ENCODE measurements around the gene SFI1.
"Not testable (repeated sequence)": the region's sequence is repeated elsewhere in the genome, so short reads cannot be mapped to it uniquely, and the experiment has no call there.

The SFI1 gene

GRCh38 chr22:31495343-31495742, 993 bp upstream of the SFI1 start:
- DNase-seq, result no peak

- no peak for DNase-seq
Observed at GRCh38 chr22:31496735-31497146, 405 bp downstream of the SFI1 start.

GRCh38 chr22:31497148-31497938, 1.0 kb downstream of the SFI1 start:
- no peak for DNase-seq

- no peak for DNase-seq
Observed at GRCh38 chr22:31501738-31502137, 5.4 kb downstream of the SFI1 start.

GRCh38 chr22:31503211-31503964, 7.1 kb downstream of the SFI1 start:
- DNase-seq, result no peak

- no peak for DNase-seq
Observed at GRCh38 chr22:31504282-31504681, 7.9 kb downstream of the SFI1 start.

GRCh38 chr22:31507517-31507916, 11.2 kb downstream of the SFI1 start:
- not testable (repeated sequence) for DNase-seq

GRCh38 chr22:31508536-31508935, 12.2 kb downstream of the SFI1 start:
- no peak for DNase-seq

- no peak for DNase-seq
Observed at GRCh38 chr22:31509061-31509762, 12.9 kb downstream of the SFI1 start.

- DNase-seq, result no peak
Observed at GRCh38 chr22:31520051-31520450, 23.7 kb downstream of the SFI1 start.

- not testable (repeated sequence) for DNase-seq
Observed at GRCh38 chr22:31524132-31524531, 27.8 kb downstream of the SFI1 start.

- no peak for DNase-seq
Observed at GRCh38 chr22:31526270-31526669, 29.9 kb downstream of the SFI1 start.

GRCh38 chr22:31530823-31531195, 34.5 kb downstream of the SFI1 start:
- no peak for DNase-seq

GRCh38 chr22:31532060-31532459, 35.7 kb downstream of the SFI1 start:
- no peak for DNase-seq

GRCh38 chr22:31533374-31533773, 37.0 kb downstream of the SFI1 start:
- no peak for DNase-seq

- DNase-seq, result no peak
Observed at GRCh38 chr22:31537019-31537535, 40.7 kb downstream of the SFI1 start.

- no peak for DNase-seq
Observed at GRCh38 chr22:31538815-31539214, 42.5 kb downstream of the SFI1 start.

- DNase-seq, result not testable (repeated sequence)
Observed at GRCh38 chr22:31540166-31540565, 43.8 kb downstream of the SFI1 start.

GRCh38 chr22:31540966-31541365, 44.6 kb downstream of the SFI1 start:
- DNase-seq, result no peak

GRCh38 chr22:31544481-31545480, 48.4 kb downstream of the SFI1 start:
- no peak for DNase-seq

GRCh38 chr22:31550871-31551370, 54.6 kb downstream of the SFI1 start:
- DNase-seq, result no peak

- DNase-seq, result no peak
Observed at GRCh38 chr22:31556627-31557203, 60.4 kb downstream of the SFI1 start.
